Measurements from ENCODE around the gene CREB5.

CREB5 gene

DNA sequence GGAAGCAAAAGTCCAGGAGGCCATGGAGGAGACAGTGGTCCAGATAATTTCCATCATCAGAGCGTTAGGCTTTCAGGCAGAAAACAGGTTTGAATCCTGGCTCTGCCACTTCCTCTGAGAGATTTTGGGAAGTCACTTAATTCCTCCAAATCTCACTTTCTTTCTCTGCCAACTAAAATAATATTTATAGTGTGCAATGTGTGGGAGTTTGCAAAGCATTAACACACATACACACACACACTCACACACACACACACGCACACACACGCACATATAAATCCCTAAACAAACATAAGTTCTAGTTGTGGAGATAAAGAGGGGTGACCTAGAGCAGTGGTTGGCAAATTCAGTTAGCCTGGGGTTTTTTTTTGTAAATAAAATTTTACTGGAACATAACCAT, 461.0 kb downstream of the CREB5 start:
- FAIRE-seq: no peak

DNA sequence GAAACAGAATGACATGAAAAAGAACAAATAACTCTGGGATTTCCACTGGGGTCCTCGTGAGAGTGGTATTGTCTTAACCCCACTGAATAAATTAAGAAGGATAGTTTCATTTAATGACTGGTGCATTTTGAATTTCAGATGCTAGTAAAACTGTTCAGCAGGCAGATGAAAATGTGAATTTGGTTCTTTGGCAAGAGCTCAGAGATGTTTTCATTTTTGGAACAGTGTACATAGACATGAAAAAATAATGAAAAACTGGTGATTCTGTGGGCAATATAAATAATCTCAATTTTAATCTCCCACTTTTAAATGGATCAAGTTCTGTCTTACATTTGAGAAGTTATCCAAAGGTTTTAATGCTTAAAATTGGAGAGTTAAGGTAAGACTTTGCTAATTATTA, 461.7 kb downstream of the CREB5 start:
- FAIRE-seq: no peak

Data from TTC549 (cell line).